NCI-H82 treated with DMSO at 0.1 percent for 48 hours (cell line): ENCODE data around the gene NSFL1C.
"Not testable (repeated sequence)": the region's sequence is repeated elsewhere in the genome, so short reads cannot be mapped to it uniquely, and the experiment has no call there.

Experiments used
- DNase-seq: peaks from one replicate; lab custom pipeline; 2025; ENCODE audit not compliant: unreplicated experiment; lab: John Stamatoyannopoulos, UW

The NSFL1C gene

GRCh38 chr20:1427457-1428054, 39.1 kb downstream of the NSFL1C start:
- no peak for DNase-seq

- no peak for DNase-seq
Measured at GRCh38 chr20:1426231-1426849, 40.3 kb downstream of the NSFL1C start.

- DNase-seq = no peak
Measured at GRCh38 chr20:1424336-1424735, 42.3 kb downstream of the NSFL1C start.

- no peak for DNase-seq
Measured at GRCh38 chr20:1423625-1424106, 43.0 kb downstream of the NSFL1C start.

- DNase-seq = no peak
Measured at GRCh38 chr20:1423206-1423605, 43.4 kb downstream of the NSFL1C start.

GRCh38 chr20:1422753-1423152, 43.9 kb downstream of the NSFL1C start:
- no peak for DNase-seq

GRCh38 chr20:1420066-1420465, 46.6 kb downstream of the NSFL1C start:
- no peak for DNase-seq

- no peak for DNase-seq
Measured at GRCh38 chr20:1418350-1418749, 48.3 kb downstream of the NSFL1C start.

GRCh38 chr20:1417790-1418189, 48.9 kb downstream of the NSFL1C start:
- DNase-seq = no peak

GRCh38 chr20:1417273-1417672, 49.4 kb downstream of the NSFL1C start:
- DNase-seq = no peak

- DNase-seq = no peak
Measured at GRCh38 chr20:1415667-1416468, 50.8 kb downstream of the NSFL1C start.

- DNase-seq = no peak
Measured at GRCh38 chr20:1414982-1415381, 51.7 kb downstream of the NSFL1C start.

GRCh38 chr20:1405801-1406200, 60.8 kb downstream of the NSFL1C start:
- no peak for DNase-seq

GRCh38 chr20:1403624-1404023, 63.0 kb downstream of the NSFL1C start:
- DNase-seq = no peak

GRCh38 chr20:1402149-1402548, 64.5 kb downstream of the NSFL1C start:
- DNase-seq = no peak

GRCh38 chr20:1401451-1401907, 65.2 kb downstream of the NSFL1C start:
- DNase-seq = no peak

- DNase-seq = not testable (repeated sequence)
Measured at GRCh38 chr20:1399678-1400366, 66.8 kb downstream of the NSFL1C start.

GRCh38 chr20:1398185-1398584, 68.5 kb downstream of the NSFL1C start:
- DNase-seq = not testable (repeated sequence)

- no peak for DNase-seq
Measured at GRCh38 chr20:1397710-1398109, 68.9 kb downstream of the NSFL1C start.

GRCh38 chr20:1396702-1397101, 69.9 kb downstream of the NSFL1C start:
- DNase-seq = no peak

GRCh38 chr20:1396264-1396663, 70.4 kb downstream of the NSFL1C start:
- no peak for DNase-seq
